Adipocyte (in vitro differentiated cells): ENCODE measurements around the gene CA6.
"Not testable (repeated sequence)": the region's sequence is repeated elsewhere in the genome, so short reads cannot be mapped to it uniquely, and the experiment has no call there.

ENCODE experiments used
- DNase-seq: peaks from one replicate; pipeline ENCODE4 v3.0.0-alpha.2; 2015; ENCODE audit warnings: low read depth
- H3K27me3 ChIP-seq: replicated peaks from 2 replicates; pipeline ENCODE4 v1.7.0; 2013; ENCODE audit warnings: mild to moderate bottlenecking, low read length, moderate library complexity; ENCODE audit not compliant: control insufficient read depth, insufficient read depth
- H3K36me3 ChIP-seq: 2 replicates; pipeline ENCODE4 v1.7.0; 2013; ENCODE audit warnings: low read length, mild to moderate bottlenecking, moderate library complexity; ENCODE audit not compliant: control insufficient read depth, insufficient read depth, severe bottlenecking
- H3K4me1 ChIP-seq: 2 replicates; pipeline ENCODE4 v1.7.0; 2013; ENCODE audit warnings: mild to moderate bottlenecking, low read length, moderate library complexity; ENCODE audit not compliant: control insufficient read depth, insufficient read depth
- H3K4me3 ChIP-seq: 2 replicates; pipeline ENCODE4 v1.7.0; 2013; ENCODE audit warnings: mild to moderate bottlenecking, low read length, moderate library complexity
- H3K9ac ChIP-seq: 2 replicates; pipeline ENCODE4 v1.7.0; 2013; ENCODE audit warnings: mild to moderate bottlenecking, low read length, moderate library complexity
- H3K9me3 ChIP-seq: 2 replicates; pipeline ENCODE4 v1.7.0; 2013; ENCODE audit warnings: mild to moderate bottlenecking, low read length, moderate library complexity; ENCODE audit not compliant: control insufficient read depth

CA6 gene

DNA sequence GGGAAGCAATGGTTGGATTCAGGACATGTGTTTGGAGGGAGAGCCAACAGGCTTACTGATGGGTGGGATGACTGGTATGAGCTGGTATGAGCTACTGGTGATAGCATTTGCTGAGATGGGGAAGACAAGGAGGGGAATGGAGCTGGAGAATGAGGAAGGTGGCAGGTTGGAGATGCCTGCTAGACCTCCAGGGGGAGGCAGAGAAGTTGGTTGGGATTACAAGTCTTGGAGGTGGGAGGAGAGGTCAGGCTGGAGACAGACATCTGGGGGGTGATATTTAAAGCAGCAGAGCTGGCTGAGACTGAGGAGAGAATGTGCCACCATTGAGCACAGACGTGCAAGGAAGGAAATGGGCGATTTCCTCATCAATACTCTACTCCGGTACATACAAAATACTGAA lies 35.3 kb upstream of the CA6 start:
- DNase-seq: no peak
- Histone ChIP-seq H3K27me3 (no peaks in the 10 kb centered on the region), H3K9ac (no peak overlapping the region), H3K4me1 (peaks cover 8% of the 10 kb centered on the region), H3K9me3 (no peaks in the 10 kb centered on the region), H3K4me3 (no peak overlapping the region), H3K36me3 (no peaks in the 10 kb centered on the region)

- no peaks in the 10 kb centered on the region for H3K36me3 ChIP-seq
- H3K9me3 ChIP-seq: no peaks in the 10 kb centered on the region
- peaks cover 2% of the 10 kb centered on the region for H3K4me1 ChIP-seq
- H3K4me3 ChIP-seq: no peak overlapping the region
- no peaks in the 10 kb centered on the region for H3K27me3 ChIP-seq
- H3K9ac ChIP-seq: no peak overlapping the region
- DNase-seq: no peak
These were observed 34.8 kb upstream of the CA6 start for GRCh38 chr1:8910914-8911313.

GRCh38 chr1:8911416-8912309 lies 34.0 kb upstream of the CA6 start:
- H3K36me3 ChIP-seq: no peaks in the 10 kb centered on the region
- no peaks in the 10 kb centered on the region for H3K4me1 ChIP-seq
- H3K27me3 ChIP-seq: no peaks in the 10 kb centered on the region
- H3K4me3 ChIP-seq: no peak overlapping the region
- H3K9me3 ChIP-seq: no peaks in the 10 kb centered on the region
- no peak overlapping the region for H3K9ac ChIP-seq
- no peak for DNase-seq

- H3K9ac ChIP-seq: no peak overlapping the region
- no peaks in the 10 kb centered on the region for H3K9me3 ChIP-seq
- DNase-seq: no peak
- H3K4me1 ChIP-seq: no peaks in the 10 kb centered on the region
- no peaks in the 10 kb centered on the region for H3K27me3 ChIP-seq
- H3K4me3 ChIP-seq: no peak overlapping the region
- no peaks in the 10 kb centered on the region for H3K36me3 ChIP-seq
These were observed 32.2 kb upstream of the CA6 start for GRCh38 chr1:8913457-8913856.

DNA sequence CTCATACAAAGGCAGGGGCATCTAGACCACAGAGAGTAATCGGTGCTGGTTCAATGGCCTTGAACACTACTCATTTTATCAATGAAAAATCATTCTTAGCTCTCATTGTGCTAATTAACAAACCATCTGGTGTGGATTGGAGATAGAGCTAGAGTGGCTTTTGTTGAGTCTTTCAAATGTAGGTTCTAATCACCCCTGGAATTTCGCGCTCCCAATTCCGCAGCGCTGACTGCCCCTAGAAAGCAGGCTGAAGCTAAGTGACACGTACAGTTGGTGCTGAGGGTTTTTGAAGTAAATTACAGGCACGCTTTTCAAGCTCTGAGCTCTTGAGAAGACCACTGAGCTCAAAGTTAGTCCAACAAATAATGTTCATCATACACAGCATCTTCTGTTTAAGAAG lies 31.2 kb upstream of the CA6 start:
- no peaks in the 10 kb centered on the region for H3K9me3 ChIP-seq
- H3K9ac ChIP-seq: no peak overlapping the region
- DNase-seq: no peak
- H3K27me3 ChIP-seq: no peaks in the 10 kb centered on the region
- H3K4me1 ChIP-seq: no peaks in the 10 kb centered on the region
- H3K36me3 ChIP-seq: no peaks in the 10 kb centered on the region
- no peak overlapping the region for H3K4me3 ChIP-seq

DNA sequence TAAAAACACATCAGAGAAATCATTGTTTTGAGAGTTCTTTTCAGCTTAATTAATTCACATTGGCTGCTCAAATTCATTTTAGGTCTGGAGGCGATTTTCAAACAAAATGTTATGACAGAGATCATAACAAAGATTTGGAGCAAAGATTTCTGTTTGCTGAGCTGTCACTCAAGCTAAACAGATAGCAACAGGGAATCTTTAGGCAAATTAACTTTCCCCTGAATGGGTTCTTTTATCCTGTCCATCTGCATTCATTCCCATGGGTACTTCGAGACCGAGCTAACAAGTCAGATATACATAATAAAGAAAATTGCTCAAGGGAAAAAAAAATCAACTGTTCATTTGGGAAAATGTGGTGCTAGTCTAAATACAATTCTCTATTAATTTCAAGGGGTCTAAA lies 30.2 kb upstream of the CA6 start:
- no peaks in the 10 kb centered on the region for H3K27me3 ChIP-seq
- no peaks in the 10 kb centered on the region for H3K36me3 ChIP-seq
- no peaks in the 10 kb centered on the region for H3K9me3 ChIP-seq
- no peak overlapping the region for H3K9ac ChIP-seq
- DNase-seq: no peak
- no peak overlapping the region for H3K4me3 ChIP-seq
- H3K4me1 ChIP-seq: no peaks in the 10 kb centered on the region

DNA sequence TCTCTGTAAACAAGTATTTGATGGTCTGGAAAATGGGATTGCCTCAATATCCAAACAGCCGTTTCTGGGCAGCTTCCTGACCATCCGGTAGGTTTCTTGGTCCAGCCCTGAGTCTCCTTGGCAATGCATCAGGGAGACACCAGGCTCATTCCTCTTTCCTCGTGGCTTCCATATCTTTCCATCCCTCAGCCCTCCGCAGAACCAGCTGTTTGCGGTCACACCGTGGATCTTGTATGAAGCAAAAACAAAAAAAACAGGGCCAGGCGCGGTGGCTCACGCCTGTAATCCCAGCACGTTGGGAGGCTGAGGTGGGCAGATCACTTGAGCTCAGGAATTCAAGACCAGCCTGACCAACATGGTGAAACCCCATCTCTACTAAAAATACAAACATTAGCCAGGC lies 28.1 kb upstream of the CA6 start:
- H3K4me1 ChIP-seq, H3K9me3 ChIP-seq, H3K9ac ChIP-seq, H3K36me3 ChIP-seq, DNase-seq, H3K4me3 ChIP-seq: not testable (repeated sequence)
- H3K27me3 ChIP-seq: peaks cover 13% of the 10 kb centered on the region

DNA sequence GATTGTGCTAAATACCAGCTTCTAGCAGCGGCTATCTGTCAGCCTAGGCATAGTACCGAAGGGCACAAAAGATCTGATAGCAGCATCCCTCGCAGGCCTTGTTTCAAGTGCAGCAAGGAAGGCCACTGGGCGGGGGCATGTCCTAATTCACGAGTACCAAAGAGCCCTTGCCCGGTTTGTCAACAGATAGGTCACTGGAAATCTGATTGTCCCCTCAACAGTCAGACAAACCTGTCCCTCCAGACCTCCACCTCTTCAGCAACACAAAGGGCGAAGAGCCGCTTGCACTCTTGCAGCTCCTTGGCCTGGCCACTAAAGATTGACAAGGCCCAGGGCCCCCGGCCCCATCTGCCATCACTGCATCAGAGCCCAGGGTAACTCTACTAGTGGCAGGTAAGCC lies 22.7 kb upstream of the CA6 start:
- peaks cover 33% of the 10 kb centered on the region for H3K27me3 ChIP-seq
- H3K9ac ChIP-seq: no peak overlapping the region
- H3K36me3 ChIP-seq: no peaks in the 10 kb centered on the region
- no peak overlapping the region for H3K4me3 ChIP-seq
- DNase-seq: no peak
- no peaks in the 10 kb centered on the region for H3K9me3 ChIP-seq
- no peaks in the 10 kb centered on the region for H3K4me1 ChIP-seq

DNA sequence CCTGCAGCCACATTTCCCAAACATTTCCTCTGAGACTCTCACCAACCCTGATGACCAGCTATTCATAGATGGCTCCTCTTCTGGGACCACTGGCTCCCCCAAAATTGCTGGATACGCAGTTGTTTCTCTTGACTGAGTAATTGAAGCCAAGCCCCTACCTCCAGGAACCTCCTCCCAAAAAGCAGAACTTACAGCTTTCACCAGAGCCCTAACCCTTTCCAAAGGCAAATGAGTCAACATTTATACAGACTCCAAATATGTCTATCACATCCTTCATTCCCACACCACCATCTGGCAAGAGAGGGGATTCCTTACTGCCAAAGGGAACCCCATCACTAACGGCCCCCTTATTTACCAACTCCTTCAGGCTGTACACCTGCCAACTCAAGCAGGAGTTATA lies 20.3 kb upstream of the CA6 start:
- DNase-seq: no peak
- H3K9me3 ChIP-seq: no peaks in the 10 kb centered on the region
- no peak overlapping the region for H3K9ac ChIP-seq
- H3K4me1 ChIP-seq: no peaks in the 10 kb centered on the region
- H3K4me3 ChIP-seq: no peak overlapping the region
- peaks cover 33% of the 10 kb centered on the region for H3K27me3 ChIP-seq
- no peaks in the 10 kb centered on the region for H3K36me3 ChIP-seq

- no peak for DNase-seq
- Histone ChIP-seq H3K9me3 (no peaks in the 10 kb centered on the region), H3K4me3 (no peak overlapping the region), H3K36me3 (no peaks in the 10 kb centered on the region), H3K9ac (no peak overlapping the region), H3K27me3 (peaks cover 33% of the 10 kb centered on the region), H3K4me1 (no peaks in the 10 kb centered on the region)
These were observed 19.7 kb upstream of the CA6 start for GRCh38 chr1:8925960-8926359.

- Histone ChIP-seq H3K4me1 (no peaks in the 10 kb centered on the region), H3K27me3 (peaks cover 23% of the 10 kb centered on the region), H3K9ac (no peak overlapping the region), H3K36me3 (no peaks in the 10 kb centered on the region), H3K4me3 (no peak overlapping the region), H3K9me3 (no peaks in the 10 kb centered on the region)
- no peak for DNase-seq
These were observed 18.7 kb upstream of the CA6 start for GRCh38 chr1:8926707-8927694.
